ENCODE measurements around the gene CCL26. TPM values are rescaled to one million over a fixed set of nuclear protein-coding genes. Genes with fewer than 3 reads are reported as not detected.

The CCL26 gene
- polyA plus RNA-seq, 2 of the 4 experiments (the other 2 are of a cell fraction) = 2.5 to 11.6 TPM

GRCh38 chr7:75738975-75739795 lies 32.8 kb downstream of the CCL26 start (continued):
- no peak for TF ChIP-seq HOXA7 (CRISPR knock-in tag; IDR thresholded peaks at IDR 0.05)
- TF ChIP-seq JUN (IDR thresholded peaks at IDR 0.05) = peak in 1 of 2 experiments; percentile 60; a peak in 2 of 5 replicates
- no peak; the same call in 1 of the 2 replicates for TF ChIP-seq RNF2 (IDR thresholded peaks at IDR 0.05; ENCODE audit: borderline replicate concordance, low read depth)
- no peak for TF ChIP-seq HEYL (CRISPR knock-in tag; IDR thresholded peaks at IDR 0.05)
- TF ChIP-seq ATOH8 (CRISPR knock-in tag; IDR thresholded peaks at IDR 0.05; ENCODE audit: low read depth) = no peak
- no peak for TF ChIP-seq JUNB (IDR thresholded peaks at IDR 0.05)
- no peak for TF ChIP-seq KDM1A (IDR thresholded peaks at IDR 0.05; ENCODE audit: low read depth)
- TF ChIP-seq EP300 (IDR thresholded peaks at IDR 0.05) = no peak
- TF ChIP-seq REST (IDR thresholded peaks at IDR 0.05) = no peak
- peak; percentile 62 for TF ChIP-seq POLR2A (IDR thresholded peaks at IDR 0.05; ENCODE audit: low read length)
- TF ChIP-seq MAFK (IDR thresholded peaks at IDR 0.05; ENCODE audit: partially characterized antibody) = no peak
- no peak for TF ChIP-seq ZNF302 (CRISPR knock-in tag; IDR thresholded peaks at IDR 0.05)
- no peak for TF ChIP-seq TP53 (CRISPR knock-in tag; IDR thresholded peaks at IDR 0.05)
- TF ChIP-seq RCOR1 (IDR thresholded peaks at IDR 0.05; ENCODE audit: low read depth, low read length) = no peak

- peak; percentile 31; the same call in 1 of the 2 replicates for TF ChIP-seq POLR2A (IDR thresholded peaks at IDR 0.05; ENCODE audit: low read length)
- no peak for TF ChIP-seq HOXB5 (CRISPR knock-in tag; IDR thresholded peaks at IDR 0.05)
- TF ChIP-seq MAX (IDR thresholded peaks at IDR 0.05) = 0 out of 2 replicates have a peak, but pooled peaks have one; percentile 3
- no peak for TF ChIP-seq RARB (CRISPR knock-in tag; IDR thresholded peaks at IDR 0.05)
- TF ChIP-seq TP53 (CRISPR knock-in tag; IDR thresholded peaks at IDR 0.05) = no peak
- TF ChIP-seq PHF8 (IDR thresholded peaks at IDR 0.05; ENCODE audit: borderline replicate concordance, low read depth) = peak; percentile 46; the same call in 1 of the 2 replicates
- no peak for TF ChIP-seq CHD2 (IDR thresholded peaks at IDR 0.05; ENCODE audit: low read length, partially characterized antibody)
- Histone ChIP-seq H3K4me2 (peak within 1 kb of the TSS; percentile 94), H3K4me3 (peak within 1 kb of the TSS; percentile 97), H3K4me1 (peaks cover 47% of the 10 kb centered on the region), H3K9me3 (no peaks in the 10 kb centered on the region), H3K27ac (peak within 1 kb of the TSS; percentile 91)
- CTCF ChIA-PET = interaction anchor here (0.5 to 2.7 kb wide), 2 partner anchors 24 to 697 kb away, joined by 3 to 15 read pairs; no protein-coding TSS in a partner anchor
- POLR2A ChIA-PET = no interaction called here
- FAIRE-seq = no peak
- 1% methylated on average over 22 of the region's 30 CpGs for WGBS (ENCODE audit: missing lambda C conversion rate)
- peak in 1 of 2 experiments; percentile 36; a peak in 2 of 6 replicates for ATAC-seq
- DNase-seq (ENCODE audit: low read depth in 1 of 2, low spot score in 1 of 2) = no peak
Measured at GRCh38 chr7:75738604-75738974, 33.4 kb downstream of the CCL26 start, which contains the start of gene HIP1. HIP1 (minus strand) TSS chr7:75738941; CDS start chr7:75738920, 21 bp downstream.
